Mesothelial cell of epicardium (in vitro differentiated cells): ENCODE results near the gene UPK1A. TPM values are rescaled to one million over a fixed set of nuclear protein-coding genes. Genes with fewer than 3 reads are reported as not detected.
"Not testable (repeated sequence)": the region's sequence is repeated elsewhere in the genome, so short reads cannot be mapped to it uniquely, and the experiment has no call there.

Experiments used
- DNase-seq, 2 experiments: peaks; one replicate each; pipeline ENCODE4 v3.0.0; 2021; ENCODE audit warnings: low spot score in 2 of 2; ENCODE audit not compliant: unreplicated experiment in 2 of 2
- H3K27ac Mint-ChIP-seq: 2 replicates; pipeline ENCODE4 v1.8.0; 2021; ENCODE audit warnings: mixed read lengths
- H3K27me3 Mint-ChIP-seq: 2 replicates; pipeline ENCODE4 v1.8.0; 2021; ENCODE audit warnings: low read depth, mixed read lengths
- H3K36me3 Mint-ChIP-seq: 2 replicates; pipeline ENCODE4 v1.8.0; 2021; ENCODE audit warnings: mixed read lengths
- H3K4me1 Mint-ChIP-seq: 2 replicates; pipeline ENCODE4 v1.8.0; 2021; ENCODE audit warnings: mixed read lengths
- H3K4me3 Mint-ChIP-seq: 2 replicates; pipeline ENCODE4 v1.8.0; 2021; ENCODE audit warnings: mild to moderate bottlenecking, moderate library complexity, mixed read lengths
- H3K9me3 Mint-ChIP-seq: 2 replicates; pipeline ENCODE4 v1.8.0; 2021; ENCODE audit warnings: mixed read lengths
- total RNA-seq: library from RNA; stranded (reverse); gene quantifications from 3 replicates; pipeline ENCODE4 v1.2.1, GENCODE V29; 2021
- TF ChIP-seq, protein P1 (sequence below): fragments of 200-600 bp; sonication (generic); IDR thresholded peaks from one replicate; pipeline ENCODE4 v1.5.0; 2021; ENCODE audit warnings: antibody characterized with exemption; ENCODE audit not compliant: unreplicated experiment

The UPK1A gene
- total RNA-seq, 1 donor from 2014 or later: 2.0 TPM

GRCh38 chr19:35644987-35645679 lies 21.2 kb upstream of the UPK1A start:
- peak; percentile 75 to 82 for DNase-seq
- TF ChIP-seq, protein P1, sequence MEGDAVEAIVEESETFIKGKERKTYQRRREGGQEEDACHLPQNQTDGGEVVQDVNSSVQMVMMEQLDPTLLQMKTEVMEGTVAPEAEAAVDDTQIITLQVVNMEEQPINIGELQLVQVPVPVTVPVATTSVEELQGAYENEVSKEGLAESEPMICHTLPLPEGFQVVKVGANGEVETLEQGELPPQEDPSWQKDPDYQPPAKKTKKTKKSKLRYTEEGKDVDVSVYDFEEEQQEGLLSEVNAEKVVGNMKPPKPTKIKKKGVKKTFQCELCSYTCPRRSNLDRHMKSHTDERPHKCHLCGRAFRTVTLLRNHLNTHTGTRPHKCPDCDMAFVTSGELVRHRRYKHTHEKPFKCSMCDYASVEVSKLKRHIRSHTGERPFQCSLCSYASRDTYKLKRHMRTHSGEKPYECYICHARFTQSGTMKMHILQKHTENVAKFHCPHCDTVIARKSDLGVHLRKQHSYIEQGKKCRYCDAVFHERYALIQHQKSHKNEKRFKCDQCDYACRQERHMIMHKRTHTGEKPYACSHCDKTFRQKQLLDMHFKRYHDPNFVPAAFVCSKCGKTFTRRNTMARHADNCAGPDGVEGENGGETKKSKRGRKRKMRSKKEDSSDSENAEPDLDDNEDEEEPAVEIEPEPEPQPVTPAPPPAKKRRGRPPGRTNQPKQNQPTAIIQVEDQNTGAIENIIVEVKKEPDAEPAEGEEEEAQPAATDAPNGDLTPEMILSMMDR: no peak
- no peaks in the 10 kb centered on the region for H3K9me3 Mint-ChIP-seq
- H3K4me1 Mint-ChIP-seq: peaks cover 25% of the 10 kb centered on the region
- H3K27ac Mint-ChIP-seq: peak overlapping the region; percentile 95
- no peaks in the 10 kb centered on the region for H3K36me3 Mint-ChIP-seq
- no peaks in the 10 kb centered on the region for H3K27me3 Mint-ChIP-seq
- peak overlapping the region; percentile 76 for H3K4me3 Mint-ChIP-seq

GRCh38 chr19:35645680-35646511 lies 20.4 kb upstream of the UPK1A start:
- DNase-seq: no peak
- Mint-ChIP-seq H3K27me3 (no peaks in the 10 kb centered on the region), H3K4me1 (peaks cover 25% of the 10 kb centered on the region), H3K27ac (no peak overlapping the region), H3K4me3 (no peak overlapping the region), H3K9me3 (no peaks in the 10 kb centered on the region), H3K36me3 (peaks cover under 1% of the 10 kb centered on the region)
- TF ChIP-seq, protein P1: no peak

- DNase-seq: peak; percentile 75 to 86
- TF ChIP-seq, protein P1: no peak
- H3K4me1 Mint-ChIP-seq: peaks cover 20% of the 10 kb centered on the region
Measured at GRCh38 chr19:35648017-35648961, 18.0 kb upstream of the UPK1A start, which contains the start of gene COX6B1. Gene COX6B1 (plus strand): TSS chr19:35648323. CDS start chr19:35651244, 2,921 bp downstream.

GRCh38 chr19:35650581-35650980 lies 15.7 kb upstream of the UPK1A start:
- H3K27ac Mint-ChIP-seq: no peak overlapping the region
- H3K9me3 Mint-ChIP-seq: no peaks in the 10 kb centered on the region
- peaks cover 18% of the 10 kb centered on the region for H3K36me3 Mint-ChIP-seq
- no peak overlapping the region for H3K4me3 Mint-ChIP-seq
- TF ChIP-seq, protein P1: no peak
- no peak for DNase-seq
- peaks cover 9% of the 10 kb centered on the region for H3K4me1 Mint-ChIP-seq
- no peaks in the 10 kb centered on the region for H3K27me3 Mint-ChIP-seq

More at GRCh38 chr19:35648017-35648961, 18.0 kb upstream of the UPK1A start, which contains the start of gene COX6B1:
- H3K27me3 Mint-ChIP-seq: no peaks in the 10 kb centered on the region
- no peaks in the 10 kb centered on the region for H3K9me3 Mint-ChIP-seq
- peak within 1 kb of the TSS; percentile 96 for H3K4me3 Mint-ChIP-seq
- H3K36me3 Mint-ChIP-seq: peaks cover 7% of the 10 kb centered on the region
- H3K27ac Mint-ChIP-seq: peak within 1 kb of the TSS; percentile 93

- not testable (repeated sequence) for H3K4me3 Mint-ChIP-seq
Measured at GRCh38 chr19:35654828-35655227, 11.5 kb upstream of the UPK1A start.

More at GRCh38 chr19:35654828-35655227, 11.5 kb upstream of the UPK1A start:
- not testable (repeated sequence) for H3K4me1 Mint-ChIP-seq, H3K9me3 Mint-ChIP-seq, DNase-seq, H3K27ac Mint-ChIP-seq, H3K27me3 Mint-ChIP-seq
- H3K36me3 Mint-ChIP-seq: peaks cover 33% of the 10 kb centered on the region
